GM19467 (cell line): Measurements from ENCODE around the gene AKAP5.

ENCODE experiments used
- ATAC-seq: cut with Tn5 transposase; IDR thresholded peaks from one replicate; pipeline ENCODE4 v1.9.1; 2021; ENCODE audit warnings: mild to moderate bottlenecking, moderate library complexity; ENCODE audit not compliant: unreplicated experiment

The AKAP5 gene

GRCh38 chr14:64459405-64460136, 5.7 kb upstream of the AKAP5 start:
- ATAC-seq, result no peak

GRCh38 chr14:64461221-64461620, 4.1 kb upstream of the AKAP5 start:
- ATAC-seq, result no peak

GRCh38 chr14:64463195-64463594, 2.1 kb upstream of the AKAP5 start:
- no peak for ATAC-seq

- no peak for ATAC-seq
Measured at GRCh38 chr14:64463873-64464272, 1.4 kb upstream of the AKAP5 start.

- ATAC-seq, result no peak
Measured at GRCh38 chr14:64464651-64465050, 648 bp upstream of the AKAP5 start.

GRCh38 chr14:64465831-64466554, 694 bp downstream of the AKAP5 start:
- ATAC-seq, result no peak

- no peak for ATAC-seq
Measured at GRCh38 chr14:64467101-64467500, 1.8 kb downstream of the AKAP5 start.

GRCh38 chr14:64467566-64467965, 2.3 kb downstream of the AKAP5 start:
- no peak for ATAC-seq

GRCh38 chr14:64468451-64468850, 3.2 kb downstream of the AKAP5 start:
- no peak for ATAC-seq

GRCh38 chr14:64474041-64474440, 8.7 kb downstream of the AKAP5 start:
- ATAC-seq, result no peak

GRCh38 chr14:64474698-64475097, 9.4 kb downstream of the AKAP5 start:
- no peak for ATAC-seq

- ATAC-seq, result no peak
Measured at GRCh38 chr14:64475585-64476273, 10.4 kb downstream of the AKAP5 start.

GRCh38 chr14:64476438-64476837, 11.1 kb downstream of the AKAP5 start:
- ATAC-seq, result no peak

GRCh38 chr14:64478634-64479250, 13.4 kb downstream of the AKAP5 start:
- ATAC-seq, result no peak

GRCh38 chr14:64488590-64489099, 23.3 kb downstream of the AKAP5 start:
- ATAC-seq, result no peak

- ATAC-seq, result no peak
Measured at GRCh38 chr14:64491637-64492036, 26.3 kb downstream of the AKAP5 start.

- no peak for ATAC-seq
Measured at GRCh38 chr14:64493455-64493854, 28.2 kb downstream of the AKAP5 start.

- no peak for ATAC-seq
Measured at GRCh38 chr14:64495252-64495651, 30.0 kb downstream of the AKAP5 start.

- ATAC-seq, result no peak
Measured at GRCh38 chr14:64496764-64497163, 31.5 kb downstream of the AKAP5 start.

GRCh38 chr14:64500088-64500487, 34.8 kb downstream of the AKAP5 start:
- ATAC-seq, result no peak
